HG03432 (cell line): ENCODE results near the gene AWAT2.

Source experiments
- ATAC-seq: cut with Tn5 transposase; IDR thresholded peaks from one replicate; pipeline ENCODE4 v1.9.1; 2021; ENCODE audit warnings: mild to moderate bottlenecking, moderate library complexity; ENCODE audit not compliant: unreplicated experiment

AWAT2 gene

DNA sequence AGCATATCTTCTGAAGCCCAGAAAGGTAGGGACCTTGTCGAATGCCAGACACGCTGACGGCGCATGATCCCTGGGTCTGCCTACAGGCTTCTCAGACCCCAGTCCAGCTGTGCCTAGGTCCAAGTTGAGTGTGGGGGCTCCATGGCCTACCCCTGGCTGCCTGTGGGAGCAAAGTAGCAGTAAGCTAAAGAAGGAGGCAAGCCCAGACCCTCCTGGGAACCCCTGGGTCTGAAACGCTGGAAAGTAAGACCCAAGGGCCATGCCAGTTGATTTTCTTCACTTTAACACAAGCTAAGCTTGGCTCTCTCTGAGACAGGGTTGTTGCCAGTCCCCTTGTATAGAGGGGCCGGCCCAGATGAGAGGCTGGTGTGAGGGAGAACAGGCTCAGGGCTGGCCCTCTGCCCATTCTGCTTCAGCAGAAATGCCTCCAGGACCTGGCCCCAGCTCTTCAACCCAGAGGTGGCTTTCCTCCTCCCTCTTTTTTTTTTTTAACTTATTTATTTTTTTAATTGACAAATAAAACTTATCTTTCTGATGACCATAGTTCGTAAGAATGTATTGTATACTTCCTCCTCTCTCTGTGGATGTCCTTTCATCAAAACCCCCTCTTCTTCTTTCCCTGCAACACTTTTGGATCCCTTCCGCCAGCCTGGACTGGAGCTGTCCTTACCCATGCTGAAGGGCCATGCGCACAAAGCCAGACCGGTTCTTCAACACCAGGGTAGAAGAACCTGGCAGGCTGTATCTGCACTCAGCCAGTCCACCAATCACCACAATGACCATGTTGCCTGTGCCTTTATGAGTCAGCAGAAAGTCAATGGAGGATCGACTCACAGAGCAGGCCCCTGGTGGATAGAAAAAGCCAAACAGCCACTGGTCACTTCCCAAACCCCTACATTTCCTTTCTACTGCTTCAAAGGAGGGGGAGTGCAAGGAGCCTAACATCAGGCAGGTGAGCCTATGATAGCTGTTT lies 7.1 kb downstream of the AWAT2 start:
- ATAC-seq: no peak

GRCh38 chrX:70041993-70042392 lies 7.7 kb downstream of the AWAT2 start:
- no peak for ATAC-seq

DNA sequence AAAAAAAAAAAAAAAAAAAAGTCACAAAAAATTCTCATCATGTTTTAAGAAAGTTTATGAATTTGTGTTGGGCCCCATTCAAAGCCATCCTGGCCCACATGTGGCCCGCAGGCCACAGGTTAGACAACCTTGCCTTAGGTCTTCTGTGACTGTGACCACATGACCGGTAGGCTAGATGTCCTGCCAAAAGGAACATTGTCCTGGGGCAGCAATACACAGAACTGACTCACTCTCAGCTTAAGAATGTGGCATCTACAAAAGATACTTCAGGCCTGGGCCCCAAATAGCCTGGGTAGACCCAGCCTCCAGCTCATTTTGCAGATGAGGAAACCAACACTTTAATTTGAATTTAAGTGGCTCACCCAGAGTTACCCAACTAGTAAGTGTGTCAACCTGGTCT lies 10.0 kb downstream of the AWAT2 start:
- no peak for ATAC-seq

- ATAC-seq: no peak
Measured at GRCh38 chrX:70038951-70039350, 10.8 kb downstream of the AWAT2 start.

DNA sequence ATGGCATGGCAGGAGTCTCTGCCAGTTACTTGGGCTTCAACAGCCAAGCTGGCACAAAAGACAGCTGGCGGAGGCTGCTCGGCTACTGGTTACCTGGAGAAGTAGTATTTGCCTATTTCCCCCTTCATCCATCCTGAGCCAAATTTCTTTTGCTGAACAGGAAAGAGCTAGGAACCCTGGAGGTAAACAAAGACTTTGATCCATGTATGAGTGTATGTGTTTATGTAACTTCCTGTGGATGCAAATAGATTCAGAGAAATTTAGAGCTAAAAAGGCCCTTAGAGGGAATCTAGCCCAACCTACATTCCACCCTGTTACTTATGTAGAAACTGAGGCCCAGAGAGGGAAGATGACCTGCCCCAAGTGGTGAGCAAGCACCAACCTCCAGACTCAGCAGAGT lies 11.2 kb downstream of the AWAT2 start:
- ATAC-seq: no peak

GRCh38 chrX:70034646-70035045 lies 15.1 kb downstream of the AWAT2 start:
- no peak for ATAC-seq

- ATAC-seq: peak; percentile 75
Measured at GRCh38 chrX:70033348-70034051, 16.2 kb downstream of the AWAT2 start.

DNA sequence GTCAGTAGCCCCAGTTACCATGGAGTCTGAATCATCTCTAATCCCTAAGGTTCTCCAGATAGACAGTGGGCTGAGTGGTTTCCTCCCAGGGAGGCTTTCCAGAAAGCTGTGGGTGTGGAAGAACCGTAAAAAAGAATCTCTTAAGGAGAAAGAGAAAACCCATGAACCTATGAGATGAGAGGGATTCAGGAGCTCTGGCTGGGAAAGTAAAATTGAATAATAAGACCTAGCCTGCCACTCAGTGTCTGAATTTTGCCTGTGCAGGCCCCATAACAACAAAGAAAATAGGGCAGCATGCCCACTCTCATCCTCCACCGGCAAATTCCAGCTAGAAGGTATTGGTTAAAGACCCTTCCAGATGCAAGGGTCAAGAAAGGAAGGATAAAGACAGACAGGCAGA lies 16.9 kb downstream of the AWAT2 start:
- ATAC-seq: no peak

- ATAC-seq: peak; percentile 74
Measured at GRCh38 chrX:70030301-70030767, 19.4 kb downstream of the AWAT2 start.

DNA sequence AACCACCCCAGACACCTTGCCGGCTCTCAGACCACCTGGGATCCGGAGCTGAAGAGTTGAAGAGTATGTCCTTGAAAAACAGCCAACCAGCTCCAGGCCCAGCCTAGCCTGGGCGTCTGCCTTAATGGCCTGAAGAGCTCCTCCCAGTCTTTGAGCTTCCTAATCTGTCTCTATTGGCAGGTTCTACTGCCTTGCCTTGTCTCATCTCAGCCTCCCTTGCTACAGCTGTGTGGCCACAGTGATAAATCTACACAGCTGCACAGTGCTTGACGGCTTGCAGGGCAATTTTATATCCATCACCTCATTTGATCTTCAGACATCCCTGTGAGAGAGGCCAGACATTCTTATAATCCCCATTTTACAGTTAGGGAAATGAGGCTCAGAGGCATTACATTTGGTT lies 19.9 kb downstream of the AWAT2 start:
- ATAC-seq: no peak

DNA sequence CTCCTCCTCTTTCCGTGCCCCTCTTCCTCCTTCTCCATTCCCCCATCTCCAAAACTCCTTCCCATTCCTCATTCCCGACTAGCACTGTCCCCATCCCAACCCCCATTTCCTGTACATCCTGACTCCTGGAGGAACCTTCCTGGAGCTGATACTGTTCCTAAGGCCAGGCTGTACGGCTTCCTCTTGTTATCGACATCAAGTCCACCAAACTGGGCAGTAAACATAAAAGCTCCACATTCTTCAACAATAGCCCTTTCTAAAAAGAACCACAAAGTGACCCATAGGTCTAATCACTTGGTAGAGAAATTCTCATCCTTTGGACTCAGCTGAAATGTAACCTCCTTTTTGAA lies 22.9 kb downstream of the AWAT2 start:
- ATAC-seq: no peak

DNA sequence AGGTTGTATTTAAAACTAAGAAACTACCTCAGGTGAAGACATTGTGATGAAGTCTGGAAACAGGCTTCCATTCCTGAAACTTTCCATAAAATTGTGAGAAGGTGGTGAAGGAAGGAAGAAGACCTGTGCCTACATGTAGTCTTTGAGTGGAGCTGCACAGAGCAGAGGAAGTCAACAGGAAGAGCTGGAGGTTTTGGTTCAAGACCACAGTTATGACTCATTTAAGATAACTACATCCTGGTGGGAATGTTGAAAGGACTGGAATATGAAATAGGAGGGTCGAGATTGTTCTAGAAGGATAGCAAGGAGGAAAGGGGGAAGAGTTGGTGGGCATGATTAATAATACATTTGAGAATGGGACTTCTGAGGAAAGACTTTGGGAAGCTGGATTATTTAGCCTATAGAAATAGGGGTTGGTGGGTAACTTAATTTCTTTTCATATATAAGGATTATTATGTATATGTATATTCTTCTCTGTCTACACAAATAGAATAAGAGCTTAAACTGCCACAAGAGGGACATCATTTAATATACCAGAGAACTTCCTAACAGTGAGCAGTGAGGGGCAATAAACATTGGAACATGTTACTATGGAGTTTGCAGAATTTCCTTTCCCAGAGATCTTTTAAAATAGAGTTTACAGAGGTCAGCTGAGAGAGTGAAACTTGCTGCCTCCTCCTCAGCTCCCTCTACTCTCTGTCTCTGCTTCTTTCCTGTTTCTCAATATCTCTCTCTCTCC lies 23.5 kb downstream of the AWAT2 start:
- ATAC-seq: no peak

DNA sequence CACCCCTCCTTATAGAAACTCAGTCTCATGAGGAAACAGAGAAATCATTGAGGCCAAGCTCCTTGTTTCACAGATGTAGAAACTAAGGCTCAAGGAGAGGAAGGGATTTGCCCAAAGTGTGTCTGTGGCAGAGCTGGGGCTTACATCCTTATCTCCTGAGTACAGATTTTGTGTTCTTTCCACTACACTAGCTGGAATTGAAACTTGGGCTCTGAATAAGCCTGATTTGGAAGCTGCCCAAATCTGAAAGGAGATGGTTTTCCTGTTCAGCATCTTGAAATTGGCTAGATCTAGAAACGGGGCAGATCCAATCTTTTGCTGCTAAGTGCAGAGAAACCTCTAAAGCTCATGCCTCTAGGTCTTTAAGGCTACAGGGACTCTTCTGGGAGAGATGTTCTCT lies 24.3 kb downstream of the AWAT2 start:
- no peak for ATAC-seq

- no peak for ATAC-seq
Measured at GRCh38 chrX:70022616-70023015, 27.1 kb downstream of the AWAT2 start.

- no peak for ATAC-seq
Measured at GRCh38 chrX:70016513-70016912, 33.2 kb downstream of the AWAT2 start.

DNA sequence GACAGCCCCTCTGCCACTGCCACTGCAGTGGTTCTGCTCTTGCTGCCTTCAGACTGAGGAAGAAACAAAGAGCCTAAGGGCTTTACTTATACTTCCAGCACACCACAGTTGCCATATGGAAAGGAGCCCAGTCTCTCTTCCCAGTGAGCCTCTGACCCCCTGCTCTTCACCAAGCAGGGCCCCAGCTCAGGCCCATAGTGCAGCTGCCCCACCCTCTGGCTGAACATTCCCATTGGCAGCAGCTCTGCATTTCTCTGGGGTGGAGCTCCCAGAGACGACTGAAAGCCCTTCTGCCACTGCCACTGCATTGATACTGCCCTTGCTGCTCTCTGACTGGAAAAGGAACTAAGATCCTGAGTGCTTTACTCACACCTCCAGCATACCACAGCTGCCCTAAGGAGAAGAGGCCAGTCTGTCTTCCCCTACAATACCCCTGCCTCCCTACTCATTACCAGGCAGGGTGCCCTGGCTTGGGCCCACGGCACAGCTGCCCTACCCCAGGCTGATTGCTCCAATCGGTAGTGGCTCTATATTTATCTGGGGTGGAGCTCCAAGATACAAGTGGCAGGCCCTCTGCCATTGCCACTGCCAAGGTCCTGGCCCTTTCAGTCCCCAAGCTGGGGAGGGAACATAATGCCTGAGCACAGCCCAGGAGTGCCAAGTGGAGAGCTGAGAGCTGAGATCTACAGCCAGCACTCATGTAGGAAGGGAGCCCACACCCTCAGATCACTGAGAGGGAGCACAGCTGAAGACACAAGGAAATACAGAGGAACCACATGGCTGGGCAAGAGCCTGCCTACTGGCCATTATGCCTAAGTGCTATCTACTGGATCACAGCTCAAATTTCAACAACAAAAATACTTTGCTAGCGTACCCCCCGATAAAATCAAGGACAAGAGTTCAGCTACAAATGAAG lies 36.0 kb downstream of the AWAT2 start:
- ATAC-seq: no peak

DNA sequence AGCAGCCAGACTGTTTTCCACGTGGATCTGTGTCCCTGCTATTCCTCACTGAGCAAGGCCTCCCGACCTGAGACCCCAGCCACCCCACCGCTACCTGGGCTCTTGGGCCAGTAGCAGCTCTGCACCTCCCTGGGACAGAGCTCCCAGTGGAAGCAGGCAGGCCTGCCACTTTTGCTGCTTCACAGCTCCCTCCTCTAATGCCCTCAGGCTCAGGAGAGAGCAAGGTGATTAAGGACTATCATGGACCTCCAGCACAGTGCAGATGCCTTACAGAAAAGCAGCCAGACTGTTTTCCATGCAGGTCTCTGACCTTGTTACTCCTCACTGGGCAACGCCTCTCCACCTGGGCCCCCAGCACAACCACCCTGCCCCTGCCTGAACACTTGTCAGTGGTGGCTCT lies 37.0 kb downstream of the AWAT2 start:
- ATAC-seq: no peak

- ATAC-seq: no peak
Measured at GRCh38 chrX:70009970-70010369, 39.8 kb downstream of the AWAT2 start.

- ATAC-seq: no peak
Measured at GRCh38 chrX:70009049-70009448, 40.7 kb downstream of the AWAT2 start.

GRCh38 chrX:70007946-70008345 lies 41.8 kb downstream of the AWAT2 start:
- no peak for ATAC-seq
